Head of caudate nucleus (tissue), 42 donors: ENCODE data around the gene CXCL12.

Experiments used
- DNase-seq, 42 donors: peaks; one replicate each; pipeline versions ENCODE4 v3.0.0 to v3.0.0-alpha.2; 2020 to 2021; ENCODE audit warnings: mixed read lengths in 7 of 42
- intact Hi-C: fragments of 100-400 bp; cut with DNase I; formaldehyde crosslinking; loops from one replicate; pipeline ENCODE4 v1.15.0; 2022

CXCL12 gene

DNA sequence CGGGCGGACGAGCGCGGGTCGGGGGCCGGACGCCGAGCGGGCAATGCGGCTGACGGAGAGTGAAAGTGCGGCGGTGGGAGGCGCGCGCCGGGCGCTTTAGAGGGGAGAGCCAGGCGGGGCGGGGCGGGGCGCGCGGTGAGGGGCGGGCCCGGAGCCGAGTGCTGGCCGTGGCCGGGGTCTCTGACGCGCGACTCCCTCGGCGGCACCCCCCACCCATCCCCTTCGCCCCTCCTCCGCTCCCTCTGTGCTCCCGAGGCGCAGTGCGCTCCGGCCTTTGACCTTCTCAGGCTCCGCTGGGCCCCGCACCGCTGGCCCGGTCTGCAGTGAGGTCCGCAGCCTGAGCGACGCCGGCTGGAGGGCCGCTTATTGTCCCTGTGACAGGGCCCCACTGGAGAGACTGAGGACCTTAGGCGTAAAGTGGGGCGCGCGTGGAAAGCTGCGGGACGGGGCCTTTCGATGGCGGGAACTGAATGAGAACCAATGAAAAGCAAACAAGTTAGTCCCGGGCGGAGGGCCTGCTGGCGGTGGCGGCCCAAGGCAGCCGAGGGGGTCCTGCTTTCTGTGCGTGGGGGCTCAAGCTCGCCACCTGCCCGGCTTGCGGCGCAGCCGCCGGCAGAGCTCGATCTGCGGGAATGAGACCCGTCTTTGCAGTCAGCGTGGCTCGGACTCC, at the start of gene CXCL12:
TSS of gene CXCL12 (minus strand) at position 72 of the 670 bp plus-strand sequence. CDS start 92 bp downstream, outside the sequence.
- DNase-seq = peak in 22 of 42 donors; percentile 7 to 65 (median 32)
- intact Hi-C loops = loop anchor here (5.0 kb wide), 2 partner anchors 693 to 713 kb away; no protein-coding TSS in a partner anchor

DNA sequence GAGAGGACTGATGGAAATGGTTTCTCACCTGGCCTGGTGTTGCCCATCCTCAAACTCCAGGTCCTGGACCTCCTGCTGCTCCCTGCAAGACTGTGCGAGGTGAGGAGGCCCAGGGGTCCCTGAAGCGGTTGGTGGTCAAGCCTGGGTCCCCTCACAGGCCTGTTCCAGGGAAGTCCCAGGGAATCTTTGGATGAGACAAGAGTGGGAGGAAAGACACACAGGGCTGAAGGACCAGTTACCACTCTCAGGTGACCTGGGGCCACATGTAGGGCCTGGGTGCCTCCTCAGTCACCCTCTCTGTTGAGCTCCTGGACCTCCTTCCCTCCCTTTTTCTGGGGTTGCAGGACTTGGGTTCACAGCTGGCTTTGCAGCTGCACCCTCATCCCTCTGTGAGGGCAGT, 42.6 kb upstream of the CXCL12 start:
- intact Hi-C loops = no loop called here

DNA sequence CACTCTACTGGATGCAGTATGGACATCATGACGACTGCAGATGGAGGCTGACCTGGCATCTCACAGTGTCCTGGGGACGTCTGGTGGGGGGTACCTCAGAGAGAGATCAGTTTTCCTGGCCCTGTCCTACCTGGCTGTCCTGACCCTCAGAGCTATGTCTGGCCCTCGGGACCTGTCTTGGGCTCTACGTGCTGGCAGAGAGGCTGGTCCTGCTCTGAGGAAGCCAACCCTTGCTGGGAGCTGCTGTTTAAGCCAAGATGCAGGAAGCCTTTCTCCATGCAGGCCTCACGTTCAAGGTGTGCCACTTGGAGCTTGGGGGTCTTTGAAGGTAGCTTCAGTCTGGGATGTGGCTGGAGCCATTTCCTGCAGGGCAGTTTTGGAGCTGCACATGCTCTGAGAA, 42.1 kb upstream of the CXCL12 start:
- no peak for DNase-seq
- intact Hi-C loops = no loop called here

More for the DNA sequence above, 42.6 kb upstream of the CXCL12 start:
- DNase-seq = no peak

DNA sequence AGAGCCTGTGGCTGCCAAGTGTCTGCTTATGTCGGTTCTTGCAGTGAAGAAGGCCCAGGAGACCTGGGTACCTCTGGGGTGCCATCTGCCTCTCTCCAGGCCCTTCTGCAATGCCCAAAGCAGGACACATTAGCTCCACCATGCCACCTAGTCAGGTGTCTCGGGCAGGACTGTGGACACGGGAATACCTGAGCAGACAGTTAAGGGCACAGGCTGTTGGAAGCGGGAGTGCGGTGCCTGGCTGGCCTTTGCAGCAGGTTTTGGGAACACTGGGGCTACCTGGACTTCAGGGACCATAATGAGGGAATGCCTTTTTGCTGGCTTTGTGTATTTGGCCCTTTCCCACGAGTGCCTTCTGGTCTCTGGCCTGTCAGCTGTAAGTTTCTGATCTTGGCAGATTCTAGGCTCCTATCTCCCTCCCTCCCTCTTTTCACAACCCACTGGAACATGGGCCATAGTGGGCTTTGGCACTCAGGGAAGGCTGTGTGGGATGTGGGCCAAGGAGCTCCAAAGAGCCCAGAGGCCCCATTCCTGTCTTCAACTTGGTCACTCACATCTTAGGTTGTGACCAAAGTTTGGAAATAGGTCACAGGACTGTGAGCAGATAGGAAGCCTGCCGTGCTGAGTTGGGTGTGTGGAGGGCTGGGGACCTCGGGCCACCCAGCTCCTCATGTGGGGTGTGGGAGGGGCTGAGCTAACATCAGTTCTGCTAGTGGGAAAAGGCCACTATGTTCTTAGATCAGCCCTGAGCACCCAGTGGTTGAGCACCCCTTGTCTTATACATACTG, 41.5 kb upstream of the CXCL12 start:
- peak in 1 of 42 donors; percentile 18 for DNase-seq
- intact Hi-C loops = no loop called here

DNA sequence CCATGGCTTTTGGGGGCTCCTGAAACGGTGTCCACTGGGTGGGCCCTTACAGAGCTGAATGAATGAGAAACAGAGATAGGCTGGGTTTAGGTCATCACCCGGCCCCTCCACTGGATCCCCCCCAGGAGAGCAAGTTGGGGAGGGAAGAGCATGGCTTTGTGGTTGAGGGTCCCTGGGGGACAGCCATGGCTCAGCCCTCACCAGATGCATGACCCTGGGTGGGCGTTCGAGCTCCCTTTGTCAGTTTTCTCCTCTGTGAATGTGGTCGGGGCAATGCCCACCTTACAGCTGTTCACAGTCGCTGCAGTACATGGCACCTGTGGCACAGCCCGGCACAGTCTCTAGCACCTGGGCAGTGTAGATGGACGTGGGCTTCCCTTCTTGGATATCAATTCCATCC, 40.6 kb upstream of the CXCL12 start:
- DNase-seq = peak in 1 of 42 donors; percentile 11
- intact Hi-C loops = no loop called here

DNA sequence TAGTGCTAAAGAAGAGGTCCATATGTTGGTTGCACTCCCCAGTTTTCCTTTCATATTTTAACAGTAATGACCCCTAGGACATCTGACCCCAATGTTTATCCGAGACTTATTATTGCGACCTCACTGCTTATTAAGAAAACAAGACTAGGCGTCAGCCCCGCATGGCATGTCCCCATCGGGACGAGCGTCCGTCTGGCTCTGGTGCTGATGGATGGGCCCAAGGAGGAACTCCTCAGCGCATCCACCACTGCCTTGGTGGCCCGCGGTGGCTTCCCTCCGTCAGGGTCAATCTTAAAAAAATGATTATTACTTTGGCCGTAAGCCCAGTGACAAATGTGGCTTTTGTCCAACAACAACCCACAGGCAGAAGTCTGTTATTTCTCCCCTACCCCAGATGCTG, 40.1 kb upstream of the CXCL12 start:
- no peak for DNase-seq
- intact Hi-C loops = no loop called here

DNA sequence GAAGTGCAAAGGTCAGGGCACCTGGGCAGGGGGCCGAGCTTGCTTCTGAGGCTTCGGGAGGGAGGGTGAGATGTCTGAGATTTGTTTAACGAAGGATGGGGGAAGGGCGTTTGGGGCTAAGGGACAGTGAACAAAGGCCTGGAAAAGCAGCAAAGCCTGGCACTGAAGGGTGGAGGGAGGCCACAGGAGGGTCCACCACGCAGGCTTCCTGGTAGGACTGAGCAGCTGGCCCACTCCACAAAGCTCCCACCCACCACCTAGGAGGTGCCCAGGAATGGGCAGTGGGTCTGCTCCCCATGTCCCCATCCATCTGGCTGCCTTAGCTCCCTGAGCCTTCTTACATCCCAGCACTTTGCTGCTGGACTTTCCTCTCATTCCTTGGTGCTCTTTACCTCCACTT, 39.4 kb upstream of the CXCL12 start:
- intact Hi-C loops = no loop called here
- DNase-seq = no peak

DNA sequence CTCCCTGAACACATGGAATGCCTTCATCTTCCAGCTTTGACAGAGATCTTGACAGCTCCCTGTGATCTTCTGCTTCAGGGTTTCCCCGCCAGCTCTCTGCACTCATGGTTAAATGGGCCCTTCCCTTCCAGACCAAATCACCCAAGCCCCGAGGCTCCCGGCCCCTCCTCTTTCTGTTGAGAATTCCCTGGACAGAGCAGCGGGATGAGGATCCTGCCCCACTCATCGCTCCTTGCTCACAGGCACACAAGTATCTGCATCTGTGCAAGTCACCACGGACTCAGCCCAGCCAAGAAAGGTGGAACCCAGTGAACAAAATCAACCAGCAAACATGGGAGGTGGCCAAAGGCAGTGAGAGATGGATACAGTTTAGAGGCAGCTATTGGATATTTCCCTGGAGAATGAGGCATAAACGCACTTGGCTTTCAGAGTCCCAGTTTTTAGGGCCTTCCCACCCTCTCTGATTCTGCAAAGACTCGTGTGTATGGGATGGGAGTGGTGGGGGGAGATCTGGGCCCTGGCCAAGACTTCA, 37.7 kb upstream of the CXCL12 start:
- DNase-seq = peak in 1 of 42 donors; percentile 13
- intact Hi-C loops = no loop called here

DNA sequence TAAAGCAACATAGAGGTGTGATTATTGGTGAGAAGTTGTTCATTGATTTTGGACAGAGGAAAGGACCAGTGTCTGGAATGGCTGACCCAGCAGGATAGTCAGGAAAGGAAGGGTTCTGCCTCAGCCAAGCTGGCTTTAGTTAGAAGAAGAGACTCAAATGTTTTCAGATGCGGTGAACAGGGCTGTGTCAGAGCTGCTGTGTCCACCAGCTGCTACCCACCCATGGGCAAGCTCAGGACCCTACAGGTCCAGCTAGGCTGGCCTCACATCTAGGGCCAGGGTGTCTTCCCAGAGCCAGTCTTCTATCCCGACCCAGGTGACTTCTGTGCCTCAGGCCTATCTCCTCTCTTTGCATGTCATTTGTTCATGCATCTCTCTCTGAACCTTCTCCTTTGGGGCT, 37.3 kb upstream of the CXCL12 start:
- intact Hi-C loops = no loop called here
- DNase-seq = peak in 1 of 42 donors; percentile 16

DNA sequence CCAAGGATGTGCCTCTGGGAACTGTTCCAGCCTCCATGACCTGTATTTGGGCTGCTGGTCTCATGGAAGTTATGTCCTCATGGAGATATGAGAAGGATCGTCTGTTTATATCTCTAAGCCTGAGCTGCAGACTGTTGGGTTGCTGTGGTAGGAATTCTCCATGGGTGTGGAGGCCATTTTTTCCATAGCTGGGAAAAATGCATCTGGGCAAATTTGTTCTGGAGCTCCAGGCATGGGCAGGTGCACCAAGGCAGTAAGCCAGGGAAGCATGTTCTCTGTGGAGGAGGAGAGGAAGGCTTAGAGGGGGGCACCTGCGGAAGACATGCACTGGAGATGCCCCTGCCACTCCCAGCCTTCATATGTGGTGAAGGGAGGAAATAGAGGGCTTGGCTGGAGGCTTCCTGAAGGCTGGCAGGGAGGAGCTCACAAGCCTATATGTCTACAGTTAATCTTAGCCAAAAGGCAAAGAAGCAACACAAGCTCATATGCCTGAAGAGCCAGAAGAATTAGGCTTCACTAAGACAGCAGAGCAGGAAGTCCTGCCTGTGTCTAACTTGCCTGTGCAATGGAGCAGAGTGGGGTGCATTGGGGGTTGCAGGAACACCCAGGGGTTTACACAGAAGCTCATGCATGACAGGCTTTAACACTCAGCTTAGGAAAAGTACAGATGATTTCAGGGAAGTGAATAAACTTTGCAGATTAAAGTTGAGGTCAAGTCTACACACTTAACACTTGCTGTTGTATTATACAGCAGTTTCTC, 35.1 kb upstream of the CXCL12 start:
- intact Hi-C loops = no loop called here
- DNase-seq = peak in 1 of 42 donors; percentile 2

DNA sequence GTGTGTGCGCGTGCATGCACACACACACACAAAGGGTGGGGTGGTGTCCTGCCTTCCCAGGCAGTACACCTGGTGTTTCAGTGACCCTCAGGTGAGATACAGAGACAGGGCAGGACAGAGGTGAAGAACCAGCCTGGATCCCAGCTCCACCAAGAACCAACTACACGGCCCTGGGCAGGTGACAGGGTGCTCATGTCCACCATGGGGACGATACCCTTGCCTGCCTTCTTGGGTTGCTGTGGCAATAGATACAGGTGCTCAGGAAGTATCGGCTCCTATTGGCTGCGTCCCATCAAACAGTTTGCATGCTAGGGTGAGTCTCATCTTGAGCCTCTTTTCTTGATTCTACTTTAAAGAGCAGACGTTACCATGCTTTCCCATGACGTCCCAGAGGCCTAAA, 33.7 kb upstream of the CXCL12 start:
- intact Hi-C loops = no loop called here
- DNase-seq = peak in 1 of 42 donors; percentile 15

DNA sequence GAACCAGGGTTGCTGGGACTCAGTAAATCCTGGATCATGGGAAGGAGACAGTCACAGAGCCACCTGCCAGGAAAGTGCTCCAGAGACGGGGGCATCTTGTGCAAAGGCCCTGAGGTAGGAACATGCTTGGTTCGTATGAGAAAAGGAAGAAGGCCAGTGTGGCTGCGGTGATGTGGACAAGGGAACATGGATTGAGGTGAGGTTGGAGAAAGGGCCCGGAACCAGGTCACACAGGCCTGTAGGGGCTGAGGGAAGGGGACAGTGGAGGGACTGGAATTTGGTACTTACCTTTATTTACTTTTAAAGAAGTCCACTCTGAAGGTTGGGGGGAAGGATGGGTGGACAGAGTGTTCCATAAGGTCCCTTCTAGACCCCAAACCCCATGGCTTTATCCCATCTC, 32.9 kb upstream of the CXCL12 start:
- DNase-seq = peak in 1 of 42 donors; percentile 10
- intact Hi-C loops = no loop called here

DNA sequence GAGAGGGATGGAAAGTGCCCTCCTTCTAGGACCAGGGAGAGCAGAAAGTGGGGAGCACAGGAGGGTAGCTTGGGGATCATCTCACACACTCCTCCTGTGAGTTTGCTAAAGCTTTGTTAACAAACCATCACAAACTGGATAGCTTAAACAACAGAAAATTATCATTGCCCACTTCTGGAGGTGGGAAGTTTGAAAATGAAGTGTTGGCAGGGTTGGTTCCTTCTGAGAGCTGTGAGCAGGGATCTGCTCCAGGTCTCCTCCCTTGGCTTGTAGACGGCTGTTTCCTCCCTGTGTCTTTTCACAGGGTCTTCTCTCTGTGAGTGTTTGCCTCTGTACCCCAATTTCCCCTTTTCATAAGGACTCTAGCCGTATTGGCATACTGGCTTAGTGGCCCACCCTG, 32.0 kb upstream of the CXCL12 start:
- intact Hi-C loops = no loop called here
- peak in 3 of 42 donors; percentile 6 to 25 (median 18) for DNase-seq

DNA sequence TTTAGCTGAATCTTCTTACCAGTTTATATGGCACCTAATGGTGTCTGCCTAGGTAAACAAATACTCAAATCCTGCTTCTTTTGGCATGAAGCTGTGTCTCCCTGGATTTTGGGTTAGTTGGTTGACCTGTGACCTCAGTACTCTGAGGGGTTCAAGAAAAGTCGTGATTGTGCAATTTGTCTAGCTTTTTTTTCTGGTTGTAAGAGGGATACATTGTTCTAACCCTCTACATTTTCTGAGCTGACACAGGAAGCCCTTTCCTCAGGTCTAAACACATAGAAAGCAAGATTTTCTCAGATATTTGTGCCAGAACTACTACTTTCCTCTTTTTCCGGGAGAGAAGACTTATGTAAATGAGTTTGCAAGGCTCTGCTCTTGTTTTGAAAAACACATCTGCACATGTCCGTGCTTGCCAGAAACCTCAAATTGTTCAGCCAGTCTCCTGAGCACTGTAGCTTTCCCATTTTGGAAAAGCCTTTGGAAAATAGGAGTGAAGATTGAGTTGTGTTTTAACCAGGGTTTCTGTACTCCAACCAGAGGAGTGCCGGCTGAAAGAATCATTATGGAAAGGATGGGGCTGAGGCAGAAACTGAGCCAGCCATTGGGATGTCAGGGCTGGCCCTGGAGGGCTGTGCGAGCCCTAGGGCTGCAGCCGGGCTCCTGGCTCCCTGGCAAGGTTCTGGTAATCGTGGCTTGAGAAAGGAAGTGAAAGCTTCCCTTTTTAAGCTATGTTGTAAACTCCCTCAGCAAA, 31.3 kb upstream of the CXCL12 start:
- peak in 7 of 42 donors; percentile 11 to 40 (median 16) for DNase-seq
- intact Hi-C loops = no loop called here

DNA sequence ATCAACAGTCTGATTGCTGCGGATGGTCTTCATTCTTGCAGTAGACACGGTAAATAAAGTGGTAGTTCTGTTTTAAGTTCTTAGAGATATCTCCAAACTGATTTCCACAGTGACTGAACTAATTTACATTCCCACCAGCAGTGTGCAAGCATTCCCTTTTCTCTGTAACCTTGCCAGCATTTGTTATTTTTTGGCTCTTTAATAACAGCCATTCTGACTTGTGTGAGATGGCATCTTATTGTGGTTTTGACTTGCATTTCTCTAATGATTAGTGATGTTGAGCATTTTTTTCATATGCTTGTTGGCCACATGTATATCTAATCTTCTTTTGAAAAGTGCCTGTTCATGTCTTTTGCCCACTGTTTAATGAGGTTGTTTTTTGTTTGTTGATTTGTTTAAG, 30.2 kb upstream of the CXCL12 start:
- no peak for DNase-seq
- intact Hi-C loops = no loop called here

DNA sequence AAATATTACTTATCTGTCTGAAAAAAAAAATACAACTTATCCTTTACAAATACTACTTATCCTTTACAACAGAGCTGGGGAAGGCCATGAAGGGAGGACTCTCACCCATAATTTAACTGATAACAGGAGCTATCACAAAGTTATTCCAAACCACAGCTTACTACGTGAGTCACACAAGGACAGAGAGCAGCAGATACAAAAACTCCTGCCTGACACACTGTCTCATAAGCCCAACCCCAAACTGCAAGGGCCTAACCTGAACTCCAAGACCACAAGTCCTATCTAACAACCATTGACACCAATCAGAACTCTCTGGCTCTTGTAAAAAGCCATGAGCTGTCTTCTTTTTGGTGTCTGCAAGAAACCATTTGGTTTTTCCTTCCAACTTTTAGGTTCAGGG, 28.5 kb upstream of the CXCL12 start:
- intact Hi-C loops = no loop called here
- no peak for DNase-seq

DNA sequence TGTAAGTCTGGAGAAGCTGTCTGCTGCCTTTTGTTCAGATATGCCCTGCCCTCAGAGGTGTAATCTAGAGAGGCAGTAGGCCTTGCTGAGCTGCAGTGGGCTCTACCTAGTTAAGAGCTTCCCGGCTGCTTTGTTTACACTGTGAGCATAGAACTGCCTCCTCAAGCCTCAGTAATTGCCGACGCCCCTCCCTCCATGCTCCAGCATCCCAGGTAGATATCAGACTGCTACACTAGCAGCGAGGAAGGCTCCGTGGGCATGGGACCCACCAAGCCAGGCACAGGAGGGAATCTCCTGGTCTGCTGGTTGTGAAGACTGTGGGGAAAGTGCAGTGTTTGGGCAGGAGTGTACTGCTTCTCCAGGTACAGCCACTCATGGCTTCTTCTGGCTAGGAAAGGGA, 26.4 kb upstream of the CXCL12 start:
- DNase-seq = no peak
- intact Hi-C loops = no loop called here

DNA sequence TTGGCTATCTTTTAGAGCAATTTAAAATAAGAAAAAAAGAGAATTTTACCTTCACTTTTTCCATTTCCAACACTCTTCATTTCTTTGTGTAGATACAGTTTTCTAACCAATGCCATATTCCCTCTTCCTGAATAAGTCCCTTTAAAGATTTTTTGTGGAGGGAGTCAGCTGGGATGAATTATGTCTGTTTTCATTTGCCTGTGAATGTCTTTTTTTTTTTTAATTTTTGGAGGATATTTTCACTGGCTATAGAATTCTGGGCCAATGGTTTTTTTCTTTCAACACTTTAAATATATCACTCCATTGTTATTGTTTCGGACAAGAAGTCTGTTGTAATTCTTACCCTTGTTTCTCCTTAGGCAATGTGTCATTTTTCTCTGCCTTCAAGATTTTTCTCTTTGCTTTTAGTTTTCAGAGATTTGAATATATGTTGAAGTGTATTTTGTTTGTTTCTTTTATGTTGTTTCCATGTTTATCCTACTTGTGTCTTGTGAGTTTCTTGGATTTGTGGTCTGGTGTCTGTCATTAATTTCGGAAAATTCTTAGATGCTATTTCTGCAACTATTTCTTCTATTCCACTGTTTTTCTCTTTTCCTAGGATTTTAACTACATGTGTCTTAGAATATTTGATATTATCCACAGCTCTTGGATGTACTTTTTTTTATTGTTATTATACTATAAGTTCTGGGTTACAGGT, 20.0 kb upstream of the CXCL12 start:
- intact Hi-C loops = no loop called here
- no peak for DNase-seq
